Skeletal muscle satellite cell (primary cell): ENCODE results near the gene CPA2.
A peak's percentile ranks its signal among the peaks of the same experiment; 100 is the strongest.

Experiments used
- H3K27me3 ChIP-seq: 2 replicates; pipeline ENCODE4 v1.7.0; 2013; ENCODE audit warnings: low read length; ENCODE audit not compliant: control insufficient read depth, insufficient read depth
- H3K36me3 ChIP-seq: 2 replicates; pipeline ENCODE4 v1.7.0; 2013; ENCODE audit warnings: mild to moderate bottlenecking, control low read depth, low read length; ENCODE audit not compliant: insufficient read depth
- H3K4me1 ChIP-seq: 2 replicates; pipeline ENCODE4 v1.7.0; 2013; ENCODE audit warnings: low read length; ENCODE audit not compliant: control insufficient read depth, insufficient read depth
- H3K4me2 ChIP-seq: 2 replicates; pipeline ENCODE4 v1.7.0; 2013; ENCODE audit warnings: mild to moderate bottlenecking, low read length
- H3K4me3 ChIP-seq: 2 replicates; pipeline ENCODE4 v1.7.0; 2013; ENCODE audit warnings: low read length
- H3K9ac ChIP-seq: 2 replicates; pipeline ENCODE4 v1.7.0; 2013; ENCODE audit warnings: mild to moderate bottlenecking, low read depth, low read length, moderate library complexity
- H3K9me3 ChIP-seq: replicated peaks from 2 replicates; pipeline ENCODE4 v1.7.0; 2013; ENCODE audit warnings: mild to moderate bottlenecking, control low read depth, low read length

The CPA2 gene

GRCh38 chr7:130288829-130289228 is 22.2 kb downstream of the CPA2 start:
- H3K4me3 ChIP-seq, result no peak overlapping the region
- no peak overlapping the region for H3K4me2 ChIP-seq
- peaks cover 10% of the 10 kb centered on the region for H3K27me3 ChIP-seq
- H3K36me3 ChIP-seq, result no peaks in the 10 kb centered on the region
- no peaks in the 10 kb centered on the region for H3K9me3 ChIP-seq
- peaks cover 28% of the 10 kb centered on the region for H3K4me1 ChIP-seq
- H3K9ac ChIP-seq, result no peak overlapping the region

- H3K36me3 ChIP-seq, result no peaks in the 10 kb centered on the region
- no peak overlapping the region for H3K9ac ChIP-seq
- no peak overlapping the region for H3K4me2 ChIP-seq
- H3K4me1 ChIP-seq, result peaks cover 34% of the 10 kb centered on the region
- H3K27me3 ChIP-seq, result peaks cover 7% of the 10 kb centered on the region
- H3K4me3 ChIP-seq, result no peak overlapping the region
- no peaks in the 10 kb centered on the region for H3K9me3 ChIP-seq
These were observed 22.8 kb downstream of the CPA2 start for GRCh38 chr7:130289478-130289877.

GRCh38 chr7:130290745-130291144 is 24.1 kb downstream of the CPA2 start:
- H3K4me2 ChIP-seq, result peak overlapping the region; percentile 6
- H3K9ac ChIP-seq, result no peak overlapping the region
- H3K36me3 ChIP-seq, result no peaks in the 10 kb centered on the region
- peaks cover 7% of the 10 kb centered on the region for H3K27me3 ChIP-seq
- no peak overlapping the region for H3K4me3 ChIP-seq
- H3K4me1 ChIP-seq, result peaks cover 41% of the 10 kb centered on the region
- no peaks in the 10 kb centered on the region for H3K9me3 ChIP-seq

- Histone ChIP-seq H3K4me3 (peak within 1 kb of the TSS; percentile 34), H3K9ac (peak within 1 kb of the TSS; percentile 5), H3K27me3 (no peaks in the 10 kb centered on the region), H3K4me2 (peak within 1 kb of the TSS; percentile 47), H3K36me3 (no peaks in the 10 kb centered on the region), H3K9me3 (no peaks in the 10 kb centered on the region), H3K4me1 (peaks cover 47% of the 10 kb centered on the region)
These were observed 26.1 kb downstream of the CPA2 start, which contains the start of gene CPA4 for GRCh38 chr7:130292682-130293257. Gene CPA4 (plus strand): TSS chr7:130293161. CDS start chr7:130293181, 20 bp downstream.

GRCh38 chr7:130293521-130293920 is 26.9 kb downstream of the CPA2 start:
- Histone ChIP-seq H3K4me1 (peaks cover 47% of the 10 kb centered on the region), H3K27me3 (peaks cover 6% of the 10 kb centered on the region), H3K36me3 (no peaks in the 10 kb centered on the region), H3K4me3 (peak overlapping the region; percentile 34), H3K9me3 (no peaks in the 10 kb centered on the region), H3K9ac (peak overlapping the region; percentile 5), H3K4me2 (peak overlapping the region; percentile 47)

- H3K4me3 ChIP-seq, result no peak overlapping the region
- H3K4me1 ChIP-seq, result peaks cover 47% of the 10 kb centered on the region
These were observed 27.7 kb downstream of the CPA2 start for GRCh38 chr7:130294314-130294713.

GRCh38 chr7:130296221-130296951 is 29.7 kb downstream of the CPA2 start:
- Histone ChIP-seq H3K27me3 (peaks cover 7% of the 10 kb centered on the region), H3K36me3 (no peaks in the 10 kb centered on the region), H3K4me1 (peaks cover 36% of the 10 kb centered on the region), H3K9me3 (no peaks in the 10 kb centered on the region), H3K4me3 (no peak overlapping the region), H3K4me2 (peak overlapping the region; percentile 46), H3K9ac (no peak overlapping the region)

More at GRCh38 chr7:130294314-130294713, 27.7 kb downstream of the CPA2 start:
- Histone ChIP-seq H3K36me3 (no peaks in the 10 kb centered on the region), H3K4me2 (no peak overlapping the region), H3K9ac (no peak overlapping the region), H3K9me3 (no peaks in the 10 kb centered on the region), H3K27me3 (peaks cover 7% of the 10 kb centered on the region)

GRCh38 chr7:130297628-130298543 is 31.2 kb downstream of the CPA2 start:
- no peak overlapping the region for H3K4me3 ChIP-seq
- no peaks in the 10 kb centered on the region for H3K9me3 ChIP-seq
- H3K27me3 ChIP-seq, result peaks cover 12% of the 10 kb centered on the region
- no peak overlapping the region for H3K9ac ChIP-seq
- no peak overlapping the region for H3K4me2 ChIP-seq
- H3K4me1 ChIP-seq, result peaks cover 28% of the 10 kb centered on the region
- no peaks in the 10 kb centered on the region for H3K36me3 ChIP-seq

- peaks cover 20% of the 10 kb centered on the region for H3K4me1 ChIP-seq
- H3K4me3 ChIP-seq, result no peak overlapping the region
- no peaks in the 10 kb centered on the region for H3K9me3 ChIP-seq
- no peak overlapping the region for H3K9ac ChIP-seq
- no peak overlapping the region for H3K4me2 ChIP-seq
- H3K36me3 ChIP-seq, result no peaks in the 10 kb centered on the region
- peaks cover 14% of the 10 kb centered on the region for H3K27me3 ChIP-seq
These were observed 32.1 kb downstream of the CPA2 start for GRCh38 chr7:130298544-130299326.

- Histone ChIP-seq H3K9me3 (no peaks in the 10 kb centered on the region), H3K4me1 (peaks cover 10% of the 10 kb centered on the region), H3K9ac (no peak overlapping the region), H3K27me3 (peaks cover 18% of the 10 kb centered on the region), H3K36me3 (no peaks in the 10 kb centered on the region), H3K4me2 (no peak overlapping the region), H3K4me3 (no peak overlapping the region)
These were observed 33.2 kb downstream of the CPA2 start for GRCh38 chr7:130299866-130300265.
